ENCODE data around the gene ZNF638.
"Not testable (repeated sequence)": the region's sequence is repeated elsewhere in the genome, so short reads cannot be mapped to it uniquely, and the experiment has no call there.

Gene ZNF638

DNA sequence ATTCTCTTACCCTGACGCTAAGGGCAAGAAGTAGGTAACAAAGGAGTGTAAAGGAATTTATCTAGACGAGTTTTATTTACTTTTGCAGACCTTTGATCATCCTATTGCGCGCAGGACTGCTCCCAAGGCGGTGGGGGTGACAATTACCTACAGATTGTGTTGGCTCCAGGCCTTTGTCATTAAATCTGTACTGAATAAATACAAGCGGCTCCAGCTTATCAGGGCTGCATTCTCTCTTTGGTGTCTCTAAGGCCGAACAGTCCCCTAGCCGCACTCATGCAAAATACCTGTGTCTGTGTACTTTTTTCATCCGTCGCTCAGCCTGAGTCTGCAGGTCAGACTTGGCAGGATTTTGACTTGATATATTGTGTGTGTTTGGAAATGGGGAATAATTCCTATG, 63.9 kb downstream of the ZNF638 start:
- Histone ChIP-seq H3K27me3 (ENCODE audit: low read depth, low read length) (no peaks in the 10 kb centered on the region), H3K4me1 (ENCODE audit: control insufficient read depth in 1 of 2, insufficient read depth in 2 of 2, low read length in 2 of 2) (no peaks in the 10 kb centered on the region), H3K4me3 (ENCODE audit: low read depth in 1 of 2, low read length in 2 of 2) (no peak overlapping the region), H3K36me3 (ENCODE audit: control insufficient read depth in 1 of 2, insufficient read depth in 2 of 2, low read length in 2 of 2) (peaks cover 31 to 41% of the 10 kb centered on the region in 2 donors), H3K27ac (ENCODE audit: low read length) (no peak overlapping the region), H3K9me3 (ENCODE audit: control insufficient read depth in 1 of 2, low read length in 2 of 2) (no peaks in the 10 kb centered on the region)

DNA sequence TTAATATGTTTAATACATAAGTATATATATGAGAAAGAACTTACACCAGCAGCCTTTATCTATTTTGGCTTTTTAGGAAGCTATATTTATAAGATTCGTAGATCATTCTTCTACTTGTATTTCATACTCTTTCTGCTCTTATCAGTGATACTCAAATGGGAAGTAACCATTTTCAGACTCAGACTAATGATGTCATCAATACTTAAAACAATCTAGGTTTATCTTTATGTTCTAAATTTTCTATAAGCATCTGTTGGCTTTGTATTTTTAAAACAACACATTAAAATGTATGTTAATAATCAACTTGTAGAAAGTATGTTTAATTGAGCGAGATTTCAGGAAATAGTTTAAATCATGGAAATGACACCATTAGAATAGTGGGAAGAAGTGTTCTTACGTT, 70.8 kb downstream of the ZNF638 start:
- Histone ChIP-seq H3K9me3 (ENCODE audit: control insufficient read depth in 1 of 2, low read length in 2 of 2) (no peaks in the 10 kb centered on the region), H3K4me3 (ENCODE audit: low read depth in 1 of 2, low read length in 2 of 2) (no peak overlapping the region), H3K36me3 (ENCODE audit: control insufficient read depth in 1 of 2, insufficient read depth in 2 of 2, low read length in 2 of 2) (peaks cover 41 to 43% of the 10 kb centered on the region in 2 donors), H3K27me3 (ENCODE audit: low read depth, low read length) (no peaks in the 10 kb centered on the region), H3K4me1 (ENCODE audit: control insufficient read depth in 1 of 2, insufficient read depth in 2 of 2, low read length in 2 of 2) (no peaks in the 10 kb centered on the region), H3K27ac (ENCODE audit: low read length) (no peak overlapping the region)

DNA sequence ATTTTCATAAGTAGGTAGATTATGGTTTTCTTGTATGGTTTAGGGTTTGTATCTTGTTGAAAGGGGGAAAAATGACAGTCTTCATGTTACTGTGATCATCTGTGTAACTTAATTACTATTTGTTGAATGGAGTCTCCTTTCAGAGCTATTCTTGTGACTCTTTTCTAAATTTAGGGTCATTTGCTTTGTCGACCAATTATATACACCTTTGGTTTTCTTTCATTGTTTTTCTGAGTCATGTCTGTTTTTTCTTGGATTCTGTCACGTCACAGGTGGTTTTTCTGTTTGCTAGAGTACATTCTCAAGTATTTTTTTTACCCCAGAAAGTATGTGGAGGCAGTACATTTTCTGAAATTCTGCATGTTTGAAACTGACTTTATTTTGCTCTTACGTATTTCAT, 78.0 kb downstream of the ZNF638 start:
- H3K4me1 ChIP-seq (ENCODE audit: control insufficient read depth in 1 of 2, insufficient read depth in 2 of 2, low read length in 2 of 2), result no peaks in the 10 kb centered on the region
- H3K27ac ChIP-seq (ENCODE audit: low read length), result no peak overlapping the region
- H3K27me3 ChIP-seq (ENCODE audit: low read depth, low read length), result no peaks in the 10 kb centered on the region
- H3K9me3 ChIP-seq (ENCODE audit: control insufficient read depth in 1 of 2, low read length in 2 of 2), result no peaks in the 10 kb centered on the region
- peaks cover 36 to 37% of the 10 kb centered on the region in 2 donors for H3K36me3 ChIP-seq (ENCODE audit: control insufficient read depth in 1 of 2, insufficient read depth in 2 of 2, low read length in 2 of 2)
- H3K4me3 ChIP-seq (ENCODE audit: low read depth in 1 of 2, low read length in 2 of 2), result no peak overlapping the region

DNA sequence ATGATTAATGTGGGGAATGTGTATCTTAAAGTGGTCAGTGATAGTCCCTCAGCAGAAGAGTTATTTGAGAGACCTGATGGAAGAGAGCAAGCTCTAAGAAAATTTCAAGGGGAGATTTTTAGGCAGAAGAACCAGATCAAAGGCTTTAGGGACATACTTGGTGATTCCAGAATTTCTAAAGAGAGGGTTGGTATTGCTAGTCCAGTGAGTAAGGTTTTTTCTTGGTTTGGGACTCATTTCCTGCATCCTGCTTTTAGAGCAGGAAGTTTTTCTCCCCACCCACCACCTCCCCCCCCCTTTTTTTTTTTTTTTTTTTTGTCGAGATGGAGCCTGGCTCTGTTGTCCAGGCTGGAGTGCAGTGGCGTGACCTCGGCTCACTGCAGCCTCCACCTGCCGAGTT, 79.1 kb downstream of the ZNF638 start:
- peaks cover 26 to 27% of the 10 kb centered on the region in 2 donors for H3K36me3 ChIP-seq (ENCODE audit: control insufficient read depth in 1 of 2, insufficient read depth in 2 of 2, low read length in 2 of 2)
- H3K27ac ChIP-seq (ENCODE audit: low read length), result no peak overlapping the region
- no peak overlapping the region for H3K4me3 ChIP-seq (ENCODE audit: low read depth in 1 of 2, low read length in 2 of 2)
- no peaks in the 10 kb centered on the region for H3K27me3 ChIP-seq (ENCODE audit: low read depth, low read length)
- no peaks in the 10 kb centered on the region for H3K4me1 ChIP-seq (ENCODE audit: control insufficient read depth in 1 of 2, insufficient read depth in 2 of 2, low read length in 2 of 2)
- H3K9me3 ChIP-seq (ENCODE audit: control insufficient read depth in 1 of 2, low read length in 2 of 2), result no peaks in the 10 kb centered on the region

DNA sequence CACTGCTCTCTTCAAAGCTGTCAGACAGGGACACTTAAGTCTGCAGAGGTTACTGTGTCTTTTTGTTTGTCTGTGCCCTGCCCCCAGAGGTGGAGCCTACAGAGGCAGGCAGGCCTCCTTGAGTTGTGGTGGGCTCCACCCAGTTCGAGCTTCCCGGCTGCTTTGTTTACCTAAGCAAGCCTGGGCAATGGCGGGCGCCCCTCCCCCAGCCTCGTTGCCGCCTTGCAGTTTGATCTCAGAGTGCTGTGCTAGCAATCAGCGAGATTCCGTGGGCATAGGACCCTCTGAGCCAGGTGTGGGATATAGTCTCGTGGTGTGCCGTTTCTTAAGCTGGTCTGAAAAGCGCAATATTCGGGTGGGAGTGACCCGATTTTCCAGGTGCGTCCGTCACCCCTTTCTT, 85.3 kb downstream of the ZNF638 start:
- H3K27ac ChIP-seq (ENCODE audit: low read length); H3K4me3 ChIP-seq (ENCODE audit: low read depth in 1 of 2, low read length in 2 of 2): not testable (repeated sequence)

DNA sequence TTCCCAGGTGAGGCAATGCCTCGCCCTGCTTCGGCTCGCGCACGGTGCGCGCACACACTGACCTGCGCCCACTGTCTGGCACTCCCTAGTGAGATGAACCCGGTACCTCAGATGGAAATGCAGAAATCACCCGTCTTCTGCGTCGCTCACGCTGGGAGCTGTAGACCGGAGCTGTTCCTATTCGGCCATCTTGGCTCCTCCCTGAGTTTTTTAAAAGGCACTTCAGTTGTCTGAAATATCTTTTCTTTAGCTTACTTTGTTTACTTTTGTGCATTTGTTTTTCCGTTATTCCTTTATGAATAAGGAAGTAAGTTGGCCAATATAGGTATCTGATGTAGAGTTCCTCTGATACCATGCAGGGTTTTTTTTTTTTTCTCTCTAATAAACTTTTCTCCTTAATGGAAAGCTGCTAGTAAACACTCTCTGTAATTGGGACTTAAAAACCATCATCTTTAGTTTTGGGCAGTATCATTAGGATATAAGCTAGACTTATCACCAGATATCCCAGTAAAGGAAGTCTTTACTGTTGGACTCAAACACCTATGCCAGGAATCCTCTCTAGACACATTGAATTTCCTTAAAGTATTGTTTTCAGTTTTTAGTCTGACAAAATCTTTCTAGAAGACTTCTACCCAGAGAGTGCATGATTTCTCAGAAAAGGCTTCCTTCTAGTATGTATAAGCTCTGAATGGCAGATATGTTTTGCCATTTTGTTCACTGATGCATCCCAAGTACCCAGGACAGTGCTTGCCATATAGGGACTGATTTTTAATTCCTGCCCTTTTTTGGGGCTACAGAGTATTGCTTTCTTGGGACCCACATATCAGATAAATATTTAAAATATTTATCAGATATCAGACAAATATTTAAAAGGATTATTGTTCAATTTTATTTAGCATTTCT, 86.0 kb downstream of the ZNF638 start:
- H3K27ac ChIP-seq (ENCODE audit: low read length), result peak overlapping the region; percentile 67

More for the DNA sequence above, 85.3 kb downstream of the ZNF638 start:
- not testable (repeated sequence) for H3K9me3 ChIP-seq (ENCODE audit: control insufficient read depth in 1 of 2, low read length in 2 of 2); H3K4me1 ChIP-seq (ENCODE audit: control insufficient read depth in 1 of 2, insufficient read depth in 2 of 2, low read length in 2 of 2); H3K36me3 ChIP-seq (ENCODE audit: control insufficient read depth in 1 of 2, insufficient read depth in 2 of 2, low read length in 2 of 2); H3K27me3 ChIP-seq (ENCODE audit: low read depth, low read length)

DNA sequence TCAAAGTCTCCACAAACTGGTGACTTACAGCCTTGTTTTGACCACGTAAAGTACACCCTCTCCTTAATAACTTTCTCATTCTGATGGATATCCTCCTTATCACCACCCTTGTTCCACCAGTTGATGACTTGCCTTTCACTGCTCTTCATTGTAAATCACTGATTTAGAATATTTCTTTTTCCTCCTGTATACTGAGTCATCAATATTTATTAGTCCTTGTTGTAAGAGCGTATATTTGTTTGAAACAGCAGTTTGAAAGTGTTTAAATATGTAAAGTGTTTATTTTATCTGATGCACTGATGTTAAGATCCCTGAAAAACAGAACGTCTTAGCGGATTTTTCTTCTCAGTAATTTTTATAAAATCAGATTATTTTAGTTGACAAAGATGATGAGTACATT, 87.6 kb downstream of the ZNF638 start:
- Histone ChIP-seq H3K4me1 (ENCODE audit: control insufficient read depth in 1 of 2, insufficient read depth in 2 of 2, low read length in 2 of 2) (peaks cover 0 to 3% of the 10 kb centered on the region in 2 donors), H3K9me3 (ENCODE audit: control insufficient read depth in 1 of 2, low read length in 2 of 2) (no peaks in the 10 kb centered on the region), H3K27ac (ENCODE audit: low read length) (no peak overlapping the region), H3K4me3 (ENCODE audit: low read depth in 1 of 2, low read length in 2 of 2) (no peak overlapping the region), H3K27me3 (ENCODE audit: low read depth, low read length) (no peaks in the 10 kb centered on the region), H3K36me3 (ENCODE audit: control insufficient read depth in 1 of 2, insufficient read depth in 2 of 2, low read length in 2 of 2) (peaks cover 7 to 19% of the 10 kb centered on the region in 2 donors)

More for the DNA sequence above, 86.0 kb downstream of the ZNF638 start:
- H3K9me3 ChIP-seq (ENCODE audit: control insufficient read depth in 1 of 2, low read length in 2 of 2), result no peaks in the 10 kb centered on the region
- peak overlapping the region in 1 of 2 donors; percentile 45 for H3K4me3 ChIP-seq (ENCODE audit: low read depth in 1 of 2, low read length in 2 of 2)
- peaks cover under 1 to 3% of the 10 kb centered on the region in 2 donors for H3K36me3 ChIP-seq (ENCODE audit: control insufficient read depth in 1 of 2, insufficient read depth in 2 of 2, low read length in 2 of 2)
- peaks cover 0 to 3% of the 10 kb centered on the region in 2 donors for H3K4me1 ChIP-seq (ENCODE audit: control insufficient read depth in 1 of 2, insufficient read depth in 2 of 2, low read length in 2 of 2)
- H3K27me3 ChIP-seq (ENCODE audit: low read depth, low read length), result no peaks in the 10 kb centered on the region

DNA sequence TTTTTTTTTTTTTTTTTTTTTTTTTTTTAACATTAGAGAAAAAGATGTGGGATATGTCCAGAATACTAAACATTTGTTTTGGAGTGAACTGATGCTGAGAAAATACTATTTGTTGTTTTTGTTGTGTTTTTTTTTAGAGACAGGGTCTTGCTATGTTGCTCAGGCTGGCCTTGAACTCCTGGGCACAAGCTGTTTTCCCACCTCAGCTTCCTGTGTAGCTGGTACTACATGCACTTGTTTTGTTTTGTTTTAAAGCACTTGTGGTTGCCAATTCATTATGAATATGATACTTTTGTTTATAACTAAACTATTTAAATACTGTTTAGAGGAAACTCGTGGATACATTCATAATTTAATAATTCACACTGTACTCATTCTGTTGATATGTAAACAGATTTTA, 88.4 kb downstream of the ZNF638 start:
- Histone ChIP-seq H3K27me3 (ENCODE audit: low read depth, low read length) (no peaks in the 10 kb centered on the region), H3K27ac (ENCODE audit: low read length) (no peak overlapping the region), H3K36me3 (ENCODE audit: control insufficient read depth in 1 of 2, insufficient read depth in 2 of 2, low read length in 2 of 2) (peaks cover 7 to 26% of the 10 kb centered on the region in 2 donors), H3K9me3 (ENCODE audit: control insufficient read depth in 1 of 2, low read length in 2 of 2) (no peaks in the 10 kb centered on the region), H3K4me1 (ENCODE audit: control insufficient read depth in 1 of 2, insufficient read depth in 2 of 2, low read length in 2 of 2) (peaks cover 0 to 3% of the 10 kb centered on the region in 2 donors), H3K4me3 (ENCODE audit: low read depth in 1 of 2, low read length in 2 of 2) (no peak overlapping the region)

DNA sequence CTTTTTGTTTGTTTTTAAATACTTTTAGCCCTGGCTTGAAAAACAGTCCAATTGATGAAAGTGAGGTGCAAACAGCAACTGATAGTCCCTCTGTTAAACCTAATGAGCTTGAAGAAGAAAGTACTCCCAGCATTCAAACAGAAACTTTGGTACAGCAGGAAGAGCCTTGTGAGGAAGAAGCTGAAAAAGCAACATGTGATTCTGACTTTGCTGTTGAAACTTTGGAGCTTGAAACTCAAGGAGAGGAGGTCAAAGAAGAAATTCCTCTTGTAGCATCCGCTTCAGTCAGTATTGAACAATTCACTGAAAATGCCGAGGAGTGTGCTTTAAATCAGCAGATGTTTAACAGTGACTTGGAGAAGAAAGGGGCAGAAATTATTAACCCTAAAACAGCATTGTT, 91.2 kb downstream of the ZNF638 start:
- Histone ChIP-seq H3K27me3 (ENCODE audit: low read depth, low read length) (no peaks in the 10 kb centered on the region), H3K27ac (ENCODE audit: low read length) (no peak overlapping the region), H3K4me1 (ENCODE audit: control insufficient read depth in 1 of 2, insufficient read depth in 2 of 2, low read length in 2 of 2) (peaks cover 0 to 3% of the 10 kb centered on the region in 2 donors), H3K4me3 (ENCODE audit: low read depth in 1 of 2, low read length in 2 of 2) (no peak overlapping the region), H3K36me3 (ENCODE audit: control insufficient read depth in 1 of 2, insufficient read depth in 2 of 2, low read length in 2 of 2) (peaks cover 24 to 46% of the 10 kb centered on the region in 2 donors), H3K9me3 (ENCODE audit: control insufficient read depth in 1 of 2, low read length in 2 of 2) (no peaks in the 10 kb centered on the region)

DNA sequence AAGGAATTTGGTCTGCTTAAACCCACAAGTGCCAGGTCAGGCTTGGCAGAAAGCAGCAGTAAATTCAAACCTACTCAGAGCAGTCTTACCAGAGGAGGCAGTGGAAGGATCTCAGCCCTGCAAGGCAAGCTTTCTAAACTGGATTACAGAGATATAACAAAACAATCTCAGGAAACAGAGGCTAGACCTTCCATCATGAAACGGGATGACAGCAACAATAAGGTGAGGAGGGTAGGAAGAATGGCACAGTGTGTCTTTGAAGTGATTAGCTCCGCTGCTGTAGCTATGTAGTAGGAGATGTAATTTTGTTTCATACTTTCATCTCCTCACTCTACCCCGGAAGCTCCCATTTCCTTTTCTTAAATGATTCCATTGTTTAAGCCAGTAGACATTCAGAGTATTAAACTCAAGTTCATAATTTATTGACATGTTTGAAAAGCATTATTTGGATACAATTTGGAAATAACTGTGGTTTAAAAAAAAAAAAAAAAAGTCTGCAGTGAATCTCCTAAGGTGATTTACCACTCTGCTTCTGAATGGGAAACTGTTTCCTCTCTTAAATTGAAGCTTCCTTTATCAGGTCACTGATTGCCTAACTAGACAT, 92.3 kb downstream of the ZNF638 start:
- no peak overlapping the region for H3K27ac ChIP-seq (ENCODE audit: low read length)
- peaks cover 0 to 3% of the 10 kb centered on the region in 2 donors for H3K4me1 ChIP-seq (ENCODE audit: control insufficient read depth in 1 of 2, insufficient read depth in 2 of 2, low read length in 2 of 2)
- H3K36me3 ChIP-seq (ENCODE audit: control insufficient read depth in 1 of 2, insufficient read depth in 2 of 2, low read length in 2 of 2), result peaks cover 32 to 51% of the 10 kb centered on the region in 2 donors
- no peaks in the 10 kb centered on the region for H3K27me3 ChIP-seq (ENCODE audit: low read depth, low read length)
- H3K9me3 ChIP-seq (ENCODE audit: control insufficient read depth in 1 of 2, low read length in 2 of 2), result no peaks in the 10 kb centered on the region
- H3K4me3 ChIP-seq (ENCODE audit: low read depth in 1 of 2, low read length in 2 of 2), result no peak overlapping the region

DNA sequence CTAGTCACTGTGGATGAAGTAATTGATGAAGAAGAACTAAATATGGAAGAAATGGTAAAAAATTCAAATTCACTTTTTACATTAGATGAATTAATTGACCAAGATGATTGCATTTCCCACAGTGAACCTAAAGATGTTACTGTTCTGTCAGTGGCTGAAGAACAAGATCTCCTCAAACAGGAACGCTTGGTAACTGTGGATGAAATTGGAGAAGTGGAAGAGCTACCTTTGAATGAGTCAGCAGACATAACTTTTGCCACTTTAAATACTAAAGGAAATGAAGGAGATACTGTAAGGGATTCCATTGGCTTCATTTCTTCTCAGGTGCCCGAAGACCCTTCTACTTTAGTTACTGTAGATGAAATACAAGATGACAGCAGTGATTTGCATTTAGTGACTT, 95.1 kb downstream of the ZNF638 start:
- Histone ChIP-seq H3K27ac (ENCODE audit: low read length) (no peak overlapping the region), H3K9me3 (ENCODE audit: control insufficient read depth in 1 of 2, low read length in 2 of 2) (no peaks in the 10 kb centered on the region), H3K36me3 (ENCODE audit: control insufficient read depth in 1 of 2, insufficient read depth in 2 of 2, low read length in 2 of 2) (peaks cover 47 to 58% of the 10 kb centered on the region in 2 donors), H3K4me1 (ENCODE audit: control insufficient read depth in 1 of 2, insufficient read depth in 2 of 2, low read length in 2 of 2) (peaks cover 0 to 3% of the 10 kb centered on the region in 2 donors), H3K4me3 (ENCODE audit: low read depth in 1 of 2, low read length in 2 of 2) (no peak overlapping the region), H3K27me3 (ENCODE audit: low read depth, low read length) (no peaks in the 10 kb centered on the region)

All from muscle layer of duodenum (tissue), 2 donors.